Retinal pigment epithelial cell (primary cell): ENCODE measurements around the gene XXYLT1.
A peak's percentile ranks its signal among the peaks of the same experiment; 100 is the strongest.

ENCODE experiments used
- DNase-seq: peaks from one replicate; pipeline ENCODE4 v3.0.0-alpha.2; 2010; ENCODE audit warnings: low read depth
- H3K4me3 ChIP-seq: 2 replicates; pipeline ENCODE4 v1.5.1; 2011; ENCODE audit warnings: mild to moderate bottlenecking, low read length, control low read depth, moderate library complexity
- TF ChIP-seq, protein P1 (sequence below): conservative IDR thresholded peaks from 2 replicates; pipeline ENCODE4 v1.5.1; 2011; ENCODE audit warnings: low read depth, low read length, control low read depth, inconsistent platforms

Gene XXYLT1

DNA sequence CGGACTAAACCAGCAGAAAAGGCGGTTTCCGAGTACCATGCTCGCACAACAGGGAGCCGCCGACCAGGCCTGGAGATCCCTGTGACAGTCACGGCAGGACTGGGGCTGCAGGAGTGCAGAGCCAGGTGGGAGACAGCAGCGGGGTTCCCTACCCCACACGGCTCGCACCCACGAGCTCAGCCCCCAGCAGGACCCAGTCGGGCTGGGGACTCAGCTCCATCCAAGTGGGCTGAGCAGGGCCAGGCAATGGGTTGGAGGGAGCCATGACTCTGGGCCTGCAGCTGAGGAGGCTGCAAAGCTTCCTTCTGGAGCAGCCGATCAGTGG, 15.8 kb downstream of the XXYLT1 start:
- no peak for DNase-seq
- TF ChIP-seq, protein P1, sequence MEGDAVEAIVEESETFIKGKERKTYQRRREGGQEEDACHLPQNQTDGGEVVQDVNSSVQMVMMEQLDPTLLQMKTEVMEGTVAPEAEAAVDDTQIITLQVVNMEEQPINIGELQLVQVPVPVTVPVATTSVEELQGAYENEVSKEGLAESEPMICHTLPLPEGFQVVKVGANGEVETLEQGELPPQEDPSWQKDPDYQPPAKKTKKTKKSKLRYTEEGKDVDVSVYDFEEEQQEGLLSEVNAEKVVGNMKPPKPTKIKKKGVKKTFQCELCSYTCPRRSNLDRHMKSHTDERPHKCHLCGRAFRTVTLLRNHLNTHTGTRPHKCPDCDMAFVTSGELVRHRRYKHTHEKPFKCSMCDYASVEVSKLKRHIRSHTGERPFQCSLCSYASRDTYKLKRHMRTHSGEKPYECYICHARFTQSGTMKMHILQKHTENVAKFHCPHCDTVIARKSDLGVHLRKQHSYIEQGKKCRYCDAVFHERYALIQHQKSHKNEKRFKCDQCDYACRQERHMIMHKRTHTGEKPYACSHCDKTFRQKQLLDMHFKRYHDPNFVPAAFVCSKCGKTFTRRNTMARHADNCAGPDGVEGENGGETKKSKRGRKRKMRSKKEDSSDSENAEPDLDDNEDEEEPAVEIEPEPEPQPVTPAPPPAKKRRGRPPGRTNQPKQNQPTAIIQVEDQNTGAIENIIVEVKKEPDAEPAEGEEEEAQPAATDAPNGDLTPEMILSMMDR = no peak
- H3K4me3 ChIP-seq = no peak overlapping the region

DNA sequence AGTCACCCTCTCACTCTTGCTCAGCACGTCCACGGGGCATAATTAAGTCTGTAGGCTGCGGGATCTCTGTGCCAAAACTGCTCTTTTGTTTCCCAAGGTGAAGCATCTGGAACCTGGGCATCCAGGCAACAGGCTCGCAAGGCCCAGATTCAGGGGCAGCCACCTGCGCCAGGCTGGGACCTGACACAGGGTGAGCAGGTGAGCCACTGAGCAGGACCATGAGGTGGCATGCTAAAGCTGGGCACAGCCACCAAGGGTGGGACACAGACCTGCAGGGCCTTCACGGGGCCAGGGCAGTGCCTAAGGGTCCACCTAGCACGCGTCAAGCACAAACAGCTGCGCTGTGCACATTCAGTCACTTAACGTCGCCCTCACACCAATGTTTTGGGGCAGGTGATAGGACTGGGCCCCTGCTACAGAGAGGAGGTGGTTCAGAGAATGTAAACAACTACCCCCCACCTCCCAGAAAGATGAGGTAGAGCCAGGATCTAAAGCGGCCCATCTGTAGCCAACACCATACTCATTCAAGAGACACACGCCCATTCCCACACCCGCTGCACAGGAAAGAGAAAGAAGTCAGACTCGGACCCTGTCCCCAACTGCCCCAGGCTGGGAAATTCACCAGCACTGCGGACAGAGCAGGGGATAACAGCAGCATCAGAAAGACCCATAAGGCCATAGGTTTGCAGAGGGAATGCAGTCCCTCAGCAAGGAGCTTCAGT, 16.3 kb downstream of the XXYLT1 start:
- TF ChIP-seq, protein P1 = no peak
- H3K4me3 ChIP-seq = no peak overlapping the region
- DNase-seq = no peak

DNA sequence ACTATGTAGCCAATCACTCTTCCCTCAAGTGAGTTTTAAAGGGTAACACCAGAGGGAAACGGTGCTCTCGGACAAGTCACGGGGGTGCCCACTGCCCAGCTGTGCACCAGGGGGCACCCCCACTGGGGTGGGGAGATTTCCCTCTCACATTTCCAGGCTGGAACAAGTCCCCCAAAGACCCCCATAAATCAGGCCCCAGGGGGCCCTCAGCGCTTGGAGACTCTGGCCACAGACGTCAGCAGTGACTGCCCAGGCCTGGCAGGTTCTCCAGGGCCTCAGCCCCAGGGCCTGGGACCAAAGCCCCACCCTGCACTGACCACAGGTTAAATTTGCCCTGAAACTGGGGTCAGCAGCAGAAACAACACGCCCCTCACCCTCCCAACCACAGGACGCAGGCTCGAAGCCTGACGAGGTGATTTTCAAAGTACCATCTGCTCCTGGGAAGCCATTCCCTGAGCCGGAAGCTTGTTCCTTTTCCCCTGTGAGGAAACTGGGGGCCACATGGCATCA, 17.0 kb downstream of the XXYLT1 start:
- TF ChIP-seq, protein P1 = no peak
- H3K4me3 ChIP-seq = no peak overlapping the region
- DNase-seq = no peak

DNA sequence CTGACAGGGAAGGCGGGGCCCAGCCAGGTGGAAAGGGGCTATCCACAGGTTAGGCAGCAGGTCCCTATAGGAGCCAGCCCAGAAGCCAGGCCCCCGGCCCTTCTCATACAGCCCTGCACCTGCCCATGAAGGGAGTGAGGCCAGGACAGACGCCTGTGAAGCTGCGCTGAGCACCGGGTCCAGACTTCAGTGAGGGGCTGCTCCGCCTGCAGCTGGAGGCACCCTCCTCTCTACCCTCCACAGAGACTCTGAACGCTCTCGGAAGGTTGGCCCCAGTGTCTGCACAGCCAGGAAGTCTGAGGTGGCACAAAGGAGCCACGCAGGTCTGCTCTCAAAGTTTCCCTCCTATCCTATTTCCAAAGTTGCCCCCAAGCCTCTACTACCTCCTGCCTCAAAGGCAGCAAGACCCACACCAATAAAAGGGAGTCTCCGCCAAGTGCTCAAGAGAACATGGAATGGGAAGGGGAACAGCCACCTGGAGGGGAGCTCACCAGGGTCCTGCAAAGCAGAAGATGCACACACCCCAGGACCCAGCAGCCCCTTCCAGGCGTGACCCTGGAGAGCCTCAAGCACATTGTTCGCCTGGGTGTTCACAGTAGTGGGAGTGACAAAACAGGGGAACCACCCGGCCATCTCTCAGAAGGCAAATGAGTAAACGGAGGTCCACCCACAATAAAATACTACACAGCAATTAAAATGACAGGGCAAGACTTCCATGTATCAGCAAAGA, 19.5 kb downstream of the XXYLT1 start:
- no peak for DNase-seq
- no peak overlapping the region for H3K4me3 ChIP-seq
- TF ChIP-seq, protein P1 = no peak

DNA sequence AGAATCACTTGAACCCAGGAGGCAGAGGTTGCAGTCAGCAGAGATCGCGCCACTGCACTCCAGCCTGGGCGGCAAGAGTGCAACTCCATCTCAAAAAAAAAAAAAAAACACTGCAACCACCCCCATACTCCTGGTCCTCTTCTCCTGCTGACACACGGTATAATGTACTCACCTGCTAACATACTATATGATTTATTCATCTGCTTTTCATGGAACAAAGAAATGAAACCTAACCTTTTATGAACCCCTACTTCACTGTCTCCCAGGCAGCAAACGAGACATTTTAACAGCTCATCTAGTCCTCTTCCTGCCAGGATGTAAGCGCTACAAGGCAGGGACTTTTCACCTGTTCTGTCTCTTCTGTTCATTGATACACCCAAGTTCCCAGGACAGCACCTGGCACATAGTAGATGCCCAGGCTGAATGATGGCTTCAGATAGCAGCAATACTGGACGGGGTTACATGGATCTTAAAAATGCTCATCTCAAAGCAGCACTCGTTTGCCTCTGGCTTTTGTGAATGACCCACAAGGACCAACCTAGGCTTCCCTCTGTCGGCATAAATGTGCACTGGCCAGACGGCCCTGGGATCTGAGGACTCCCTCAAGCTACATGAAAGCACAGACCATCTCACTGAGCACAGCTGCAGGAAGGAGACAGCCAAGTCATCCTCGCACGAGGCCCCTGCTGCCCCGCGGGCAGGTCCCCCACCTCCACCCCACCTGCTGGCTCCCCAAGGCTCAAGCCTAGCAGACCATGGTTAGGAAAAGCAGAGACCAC, 20.3 kb downstream of the XXYLT1 start:
- TF ChIP-seq, protein P1 = peak; percentile 32
- no peak for DNase-seq
- no peak overlapping the region for H3K4me3 ChIP-seq

DNA sequence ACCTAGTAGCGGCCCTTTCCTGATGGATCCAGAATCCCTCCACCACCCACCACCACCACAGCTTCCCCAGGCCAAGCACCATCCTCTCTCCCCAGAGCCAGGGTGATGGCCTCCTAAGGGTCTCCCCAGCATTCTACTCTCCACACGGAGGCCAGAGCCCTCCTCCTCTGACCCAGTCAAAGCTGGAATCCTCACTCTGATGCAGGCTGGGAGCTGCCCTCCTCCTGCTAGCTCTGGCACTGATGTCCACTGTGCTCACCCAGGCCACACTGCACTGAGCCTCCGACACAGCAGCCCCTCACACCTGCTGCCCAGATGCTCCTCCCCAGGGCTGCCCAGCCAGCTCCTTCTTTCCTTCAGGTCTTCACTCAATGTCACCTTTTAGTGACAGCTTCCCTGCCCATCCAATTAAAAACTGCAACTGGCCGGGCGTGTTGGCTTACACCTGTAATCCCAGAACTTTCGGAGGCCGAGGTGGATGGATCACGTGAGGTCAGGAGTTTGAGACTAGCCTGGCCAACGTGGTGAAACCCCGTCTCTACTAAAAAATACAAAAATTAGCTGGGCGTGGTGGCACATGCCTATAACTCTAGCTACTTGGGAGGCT, 21.0 kb downstream of the XXYLT1 start:
- TF ChIP-seq, protein P1 = no peak
- H3K4me3 ChIP-seq = no peak overlapping the region
- no peak for DNase-seq
